ENCODE results near the gene CSNK2B.
A peak's percentile ranks its signal among the peaks of the same experiment; 100 is the strongest.

Gene CSNK2B

GRCh38 chr6:31665501-31666336, at the start of gene CSNK2B:
TSS of gene CSNK2B (plus strand) at chr6:31666080. CDS start at chr6:31666832, 752 bp downstream.
- DNase-seq, result peak; percentile 99

- DNase-seq, result no peak
Observed at GRCh38 chr6:31617010-31617409, 48.9 kb upstream of the CSNK2B start.

GRCh38 chr6:31619805-31620585, 45.9 kb upstream of the CSNK2B start:
- peak; percentile 98 for DNase-seq

GRCh38 chr6:31620586-31621319, 45.1 kb upstream of the CSNK2B start, which contains the start of gene PRRC2A:
TSS of gene PRRC2A (plus strand) at chr6:31620715. CDS start at chr6:31622790, 2,075 bp downstream.
- peak; percentile 98 for DNase-seq

GRCh38 chr6:31621320-31621939, 44.5 kb upstream of the CSNK2B start:
- DNase-seq, result no peak

- DNase-seq, result no peak
Observed at GRCh38 chr6:31621991-31622390, 43.9 kb upstream of the CSNK2B start.

GRCh38 chr6:31622684-31623091, 43.2 kb upstream of the CSNK2B start:
- no peak for DNase-seq

- no peak for DNase-seq
Observed at GRCh38 chr6:31624070-31624469, 41.8 kb upstream of the CSNK2B start.

- no peak for DNase-seq
Observed at GRCh38 chr6:31626952-31627351, 38.9 kb upstream of the CSNK2B start.

- DNase-seq, result no peak
Observed at GRCh38 chr6:31627690-31628287, 38.1 kb upstream of the CSNK2B start.

- no peak for DNase-seq
Observed at GRCh38 chr6:31629014-31629413, 36.9 kb upstream of the CSNK2B start.

- no peak for DNase-seq
Observed at GRCh38 chr6:31630177-31630934, 35.5 kb upstream of the CSNK2B start.

- DNase-seq, result no peak
Observed at GRCh38 chr6:31631209-31631608, 34.7 kb upstream of the CSNK2B start.

- DNase-seq, result no peak
Observed at GRCh38 chr6:31631681-31632278, 34.1 kb upstream of the CSNK2B start.

- DNase-seq, result no peak
Observed at GRCh38 chr6:31632279-31632946, 33.5 kb upstream of the CSNK2B start.

- no peak for DNase-seq
Observed at GRCh38 chr6:31633447-31633846, 32.4 kb upstream of the CSNK2B start.

GRCh38 chr6:31634131-31634530, 31.7 kb upstream of the CSNK2B start:
- no peak for DNase-seq

GRCh38 chr6:31634969-31635575, 30.8 kb upstream of the CSNK2B start:
- no peak for DNase-seq

GRCh38 chr6:31636698-31637596, 28.9 kb upstream of the CSNK2B start:
- DNase-seq, result no peak

Data from activated CD4-positive, alpha-beta T cell treated with anti-CD3 and anti-CD28 coated beads for 48 hours (primary cell).